Measurements from ENCODE around the gene TSSK1B.

GRCh38 chr5:113433862-113434612, 752 bp downstream of the TSSK1B start:
- TF ChIP-seq POLR2A (IDR thresholded peaks at IDR 0.05; ENCODE audit: low read length) (no peak), GATA1 (IDR thresholded peaks at IDR 0.05; ENCODE audit: low read depth, low read length) (no peak)
